ENCODE data around the gene RFX8. TPM values are rescaled to one million over a fixed set of nuclear protein-coding genes. Genes with fewer than 3 reads are reported as not detected.
"Not testable (repeated sequence)": the region's sequence is repeated elsewhere in the genome, so short reads cannot be mapped to it uniquely, and the experiment has no call there.

The RFX8 gene
- total and polyA plus RNA-seq, 2 of the 4 experiments (the other 2 are of a cell fraction), result 2.9 to 5.3 TPM

GRCh38 chr2:101461381-101461780, 13.5 kb downstream of the RFX8 start:
- no peak overlapping the region for H2AFZ ChIP-seq (replicated peaks; ENCODE audit: low read length, poor library complexity)
- H4K91ac ChIP-seq (ENCODE audit: insufficient read depth, low read depth, low read length), result no peak overlapping the region
- no peak overlapping the region for H2BK20ac ChIP-seq (ENCODE audit: low read depth, low read length)
- no peaks in the 10 kb centered on the region for H3K27me3 ChIP-seq (ENCODE audit: control insufficient read depth, insufficient read depth, low read length)
- no peak overlapping the region for H4K5ac ChIP-seq (ENCODE audit: low read depth, low read length)
- no peak overlapping the region for H3K27ac ChIP-seq (ENCODE audit: insufficient read depth, low read length)
- H4K20me1 ChIP-seq (ENCODE audit: insufficient read depth, low read length), result no peaks in the 10 kb centered on the region
- H3K9me3 ChIP-seq (ENCODE audit: control insufficient read depth, insufficient read depth, low read length), result no peaks in the 10 kb centered on the region
- no peak overlapping the region for H2AK5ac ChIP-seq (ENCODE audit: low read depth, low read length)
- ATAC-seq (ENCODE audit: low read depth) (no peak), DNase-seq (no peak)
- no peak for TF ChIP-seq RFX5 (IDR thresholded peaks at IDR 0.05; ENCODE audit: low read depth, low read length)
- no peak for TF ChIP-seq CTCF (conservative IDR thresholded peaks at IDR 0.05; ENCODE audit: low read depth, low read length)
- no peak for TF ChIP-seq MAZ (IDR thresholded peaks at IDR 0.05; ENCODE audit: borderline replicate concordance, low read depth, low read length)
- no peak for TF ChIP-seq SMC3 (IDR thresholded peaks at IDR 0.05; ENCODE audit: low read depth, low read length)
- TF ChIP-seq POLR2A (IDR thresholded peaks at IDR 0.05; ENCODE audit: low read depth, low read length), result no peak
- no peak for TF ChIP-seq BHLHE40 (IDR thresholded peaks at IDR 0.05; ENCODE audit: low read depth, low read length)
- CTCF ChIA-PET, result no interaction called here
- H3K4ac ChIP-seq (ENCODE audit: low read depth, low read length), result no peak overlapping the region
- intact Hi-C loops (cut with micrococcal nuclease), result no loop called here
- no CpG with 5 or more reads among the region's 2 CpGs for WGBS, 2 experiments (ENCODE audit: extremely low coverage in 2 of 2, insufficient read length in 1 of 2)
- peaks cover 13 to 57% of the 10 kb centered on the region in 2 experiments for H3K79me1 ChIP-seq (ENCODE audit: low read depth in 1 of 2, low read length in 2 of 2)
- peaks cover 13% of the 10 kb centered on the region for H3K4me1 ChIP-seq (ENCODE audit: control insufficient read depth, insufficient read depth, low read length)
- no peak overlapping the region for H3K23ac ChIP-seq (ENCODE audit: low read depth, low read length)
- H4K8ac ChIP-seq (ENCODE audit: low read depth in 2 of 2, low read length in 2 of 2), result no peak overlapping the region
- no peak overlapping the region for H2BK120ac ChIP-seq (ENCODE audit: low read depth, low read length)
- H3K14ac ChIP-seq (replicated peaks; ENCODE audit: low read depth, low read length), result no peak overlapping the region
- H2BK5ac ChIP-seq (ENCODE audit: low read depth, low read length, poor library complexity, severe bottlenecking), result no peak overlapping the region
- 0 out of 2 replicates have a peak, but pooled peaks cover 1% of the 10 kb centered on the region for H3K36me3 ChIP-seq (ENCODE audit: control insufficient read depth, insufficient read depth, low read length)
- POLR2A ChIA-PET (ENCODE audit: unreplicated experiment), result no interaction called here
- no peak overlapping the region for H3K56ac ChIP-seq (ENCODE audit: extremely low read depth, insufficient read depth, low read length)
- no peak overlapping the region for H3K9ac ChIP-seq (ENCODE audit: low read depth, low read length)
- in situ Hi-C loops (cut with MboI; ENCODE audit: low sequenced_read_pairs), result no loop called here
- H2BK15ac ChIP-seq (ENCODE audit: low read depth, low read length), result no peak overlapping the region
- BruUV-seq (replicated peaks), result no TSS peak
- no peak overlapping the region for H2AK9ac ChIP-seq (replicated peaks; ENCODE audit: low read depth, low read length, poor library complexity)
- no peak overlapping the region for H3K4me2 ChIP-seq (ENCODE audit: low read depth, low read length)
- H3K18ac ChIP-seq (ENCODE audit: low read depth, low read length), result no peak overlapping the region
- dilution Hi-C loops (cut with HindIII; ENCODE audit: low sequenced_read_pairs, unreplicated experiment), result no loop called here
- no peak overlapping the region for H3K4me3 ChIP-seq (ENCODE audit: insufficient read depth, low read depth, low read length)
- H3K9me1 ChIP-seq (ENCODE audit: insufficient read depth, low read length), result peaks cover 25% of the 10 kb centered on the region

GRCh38 chr2:101454408-101454807, 20.5 kb downstream of the RFX8 start:
- H4K91ac ChIP-seq (ENCODE audit: insufficient read depth, low read depth, low read length); H3K14ac ChIP-seq (replicated peaks; ENCODE audit: low read depth, low read length); H3K23ac ChIP-seq (ENCODE audit: low read depth, low read length); H3K18ac ChIP-seq (ENCODE audit: low read depth, low read length); H3K9me3 ChIP-seq (ENCODE audit: control insufficient read depth, insufficient read depth, low read length); H2AFZ ChIP-seq (replicated peaks; ENCODE audit: low read length, poor library complexity); H3K9me1 ChIP-seq (ENCODE audit: insufficient read depth, low read length); H4K8ac ChIP-seq (ENCODE audit: low read depth in 2 of 2, low read length in 2 of 2); ATAC-seq (ENCODE audit: low read depth); H2BK120ac ChIP-seq (ENCODE audit: low read depth, low read length); H4K5ac ChIP-seq (ENCODE audit: low read depth, low read length); H3K9ac ChIP-seq (ENCODE audit: low read depth, low read length); H3K27me3 ChIP-seq (ENCODE audit: control insufficient read depth, insufficient read depth, low read length); H2AK5ac ChIP-seq (ENCODE audit: low read depth, low read length); H2AK9ac ChIP-seq (replicated peaks; ENCODE audit: low read depth, low read length, poor library complexity); H3K4ac ChIP-seq (ENCODE audit: low read depth, low read length); CTCF ChIA-PET; dilution Hi-C loops (cut with HindIII; ENCODE audit: low sequenced_read_pairs, unreplicated experiment); H3K4me1 ChIP-seq (ENCODE audit: control insufficient read depth, insufficient read depth, low read length); H2BK15ac ChIP-seq (ENCODE audit: low read depth, low read length); H3K4me3 ChIP-seq (ENCODE audit: insufficient read depth, low read depth, low read length); in situ Hi-C loops (cut with MboI; ENCODE audit: low sequenced_read_pairs); DNase-seq; H3K56ac ChIP-seq (ENCODE audit: extremely low read depth, insufficient read depth, low read length); intact Hi-C loops (cut with micrococcal nuclease); H3K36me3 ChIP-seq (ENCODE audit: control insufficient read depth, insufficient read depth, low read length); H3K4me2 ChIP-seq (ENCODE audit: low read depth, low read length); POLR2A ChIA-PET (ENCODE audit: unreplicated experiment); BruUV-seq (replicated peaks); H3K27ac ChIP-seq (ENCODE audit: insufficient read depth, low read length); H4K20me1 ChIP-seq (ENCODE audit: insufficient read depth, low read length); H2BK20ac ChIP-seq (ENCODE audit: low read depth, low read length); H2BK5ac ChIP-seq (ENCODE audit: low read depth, low read length, poor library complexity, severe bottlenecking): not testable (repeated sequence)
- WGBS, 2 experiments (ENCODE audit: extremely low coverage in 2 of 2, insufficient read length in 1 of 2), result no CpG with 5 or more reads among the region's 3 CpGs
- peaks cover 14 to 35% of the 10 kb centered on the region in 2 experiments; a peak in 3 of 4 replicates for H3K79me1 ChIP-seq (ENCODE audit: low read depth in 1 of 2, low read length in 2 of 2)

Measured in IMR-90 (cell line).